HepG2 (cell line): ENCODE results near the gene PPIG. TPM values are rescaled to one million over a fixed set of nuclear protein-coding genes. Genes with fewer than 3 reads are reported as not detected.

Experiments
- AHDC1 ChIP-seq: sonication (generic); formaldehyde crosslinking; IDR thresholded peaks from 2 replicates; pipeline ENCODE4 v1.5.1; 2020; ENCODE audit warnings: mild to moderate bottlenecking, missing genetic modification reagents, borderline replicate concordance
- CHCHD3 ChIP-seq: sonication (generic); formaldehyde crosslinking; IDR thresholded peaks from 2 replicates; pipeline ENCODE4 v1.8.0; 2022; ENCODE audit warnings: mild to moderate bottlenecking, missing genetic modification reagents, moderate library complexity
- HNRNPK ChIP-seq: fragments of 200-400 bp; formaldehyde crosslinking; IDR thresholded peaks from 2 replicates; pipeline ENCODE4 v1.6.1; 2018; ENCODE audit warnings: low read length, low read depth, moderate library complexity, mild to moderate bottlenecking; ENCODE audit not compliant: poor library complexity, severe bottlenecking
- NR2C2 ChIP-seq: sonication (generic); formaldehyde crosslinking; IDR thresholded peaks from 2 replicates; pipeline ENCODE4 v1.4.0; 2020; ENCODE audit warnings: missing genetic modification reagents, mild to moderate bottlenecking, moderate library complexity, borderline replicate concordance
- RFX5 ChIP-seq: IDR thresholded peaks from 2 replicates; pipeline ENCODE4 v1.6.1; 2011; ENCODE audit warnings: low read depth, low read length, improper control_type of control experiment
- RFXAP ChIP-seq: sonication (generic); formaldehyde crosslinking; IDR thresholded peaks from 2 replicates; pipeline ENCODE4 v1.4.0; 2020; ENCODE audit warnings: missing genetic modification reagents, borderline replicate concordance
- RXRA ChIP-seq: sonication (generic); formaldehyde crosslinking; IDR thresholded peaks from 2 replicates; pipeline ENCODE4 v1.5.1; 2020; ENCODE audit warnings: missing genetic modification reagents
- SALL2 ChIP-seq: sonication (generic); formaldehyde crosslinking; IDR thresholded peaks from 2 replicates; pipeline ENCODE4 v1.8.1; 2023; ENCODE audit warnings: mild to moderate bottlenecking, missing genetic modification reagents, inconsistent platforms
- THAP11 ChIP-seq: IDR thresholded peaks from 2 replicates; pipeline ENCODE4 v1.6.1; 2016; ENCODE audit warnings: missing biosample characterization, missing genetic modification reagents
- ZBTB14 ChIP-seq: sonication (generic); formaldehyde crosslinking; IDR thresholded peaks from 2 replicates; pipeline ENCODE4 v1.4.0; 2020; ENCODE audit warnings: missing genetic modification reagents
- ZBTB7B ChIP-seq: sonication (generic); formaldehyde crosslinking; IDR thresholded peaks from 2 replicates; pipeline ENCODE4 v1.4.0; 2020; ENCODE audit warnings: missing genetic modification reagents
- ZHX2 ChIP-seq, 2 experiments: sonication (generic) in 1 of 2; formaldehyde crosslinking in 1 of 2; IDR thresholded peaks; 2 replicates each; pipeline versions ENCODE4 v1.6.1 to v1.9.0; 2014 to 2022; ENCODE audit warnings: antibody characterized with exemption in 1 of 2, borderline replicate concordance in 1 of 2, inconsistent platforms in 1 of 2, low read depth in 1 of 2, missing genetic modification reagents in 1 of 2
- ZNF17 ChIP-seq: sonication (generic); formaldehyde crosslinking; IDR thresholded peaks from 2 replicates; pipeline ENCODE4 v1.5.0; 2020; ENCODE audit warnings: mild to moderate bottlenecking, missing genetic modification reagents
- ZNF33B ChIP-seq: sonication (generic); formaldehyde crosslinking; IDR thresholded peaks from 2 replicates; pipeline ENCODE4 v1.5.1; 2020; ENCODE audit warnings: mild to moderate bottlenecking, missing genetic modification reagents
- ZNF570 ChIP-seq: sonication (generic); formaldehyde crosslinking; IDR thresholded peaks from 2 replicates; pipeline ENCODE4 v1.4.0; 2020; ENCODE audit warnings: mild to moderate bottlenecking, missing genetic modification reagents, borderline replicate concordance
- ZSCAN22 ChIP-seq: sonication (generic); formaldehyde crosslinking; IDR thresholded peaks from 2 replicates; pipeline ENCODE4 v1.4.0; 2020; ENCODE audit warnings: mild to moderate bottlenecking, missing genetic modification reagents
- polyA plus RNA-seq, 8 experiments: library from polyadenylated mRNA; depleted of rRNA in 3 of 8; stranded (reverse) in 7 of 8; unstranded in 1 of 8; fragments of >200 nt; fragmentation: Illumina TruSeq in 4 of 8; extraction: Trizol in 4 of 8; gene quantifications; 2 replicates each; pipeline versions ENCODE4 v1.2.1 to v1.2.3, GENCODE V29; 2011 to 2016; ENCODE audit warnings: low read depth in 4 of 8, missing spikeins in 1 of 8, mixed read lengths in 1 of 8; ENCODE audit not compliant: insufficient read depth in 1 of 8
- total RNA-seq, 5 experiments: library from RNA; depleted of rRNA; stranded (reverse); fragments of >200 nt; fragmentation: Illumina TruSeq; extraction: Trizol; gene quantifications; 2 replicates each; pipeline ENCODE4 v1.2.3, GENCODE V29; 2016; ENCODE audit warnings: low read depth in 1 of 5

Gene PPIG
- total and polyA plus RNA-seq, 2 of the 13 experiments (the other 11 are each of a cell fraction or from before 2014, with no cell fraction given), result 31.3 to 81.0 TPM

- TF ChIP-seq ZNF17 (CRISPR knock-in tag) (no peak), RFX5 (no peak), CHCHD3 (CRISPR knock-in tag) (no peak), ZBTB7B (CRISPR knock-in tag) (peak; percentile 49), RFXAP (CRISPR knock-in tag) (no peak), ZBTB14 (CRISPR knock-in tag) (no peak), NR2C2 (peak; percentile 43; the same call in 1 of the 2 replicates), ZNF33B (peak; percentile 27; the same call in 1 of the 2 replicates), ZNF570 (CRISPR knock-in tag) (no peak), ZSCAN22 (CRISPR knock-in tag) (no peak), HNRNPK (no peak), THAP11 (CRISPR knock-in tag) (peak; percentile 75), ZHX2 (IDR thresholded peaks at IDR 0.05; ENCODE audit: low read depth) (no peak), ZHX2 (CRISPR knock-in tag; IDR thresholded peaks at IDR 0.05; ENCODE audit: borderline replicate concordance) (no peak), RXRA (CRISPR knock-in tag) (no peak), SALL2 (CRISPR knock-in tag) (no peak), AHDC1 (CRISPR knock-in tag) (peak; percentile 97)
Observed at GRCh38 chr2:169683425-169684134, 99.4 kb downstream of the PPIG start (continued).
